Suprapubic skin (tissue), 4 donors: ENCODE data around the gene RELCH. TPM values are rescaled to one million over a fixed set of nuclear protein-coding genes. Genes with fewer than 3 reads are reported as not detected.
A peak's percentile ranks its signal among the peaks of the same experiment; 100 is the strongest.

Experiments
- DNase-seq, 2 donors: peaks; one replicate each; pipeline ENCODE4 v3.0.0-alpha.2; 2019; ENCODE audit warnings: low spot score in 2 of 2
- H3K27ac ChIP-seq: fragments of 200-600 bp; sonication (generic); one replicate; pipeline ENCODE4 v1.5.1; 2019
- H3K27me3 ChIP-seq: fragments of 200-600 bp; sonication (generic); one replicate; pipeline ENCODE4 v1.5.1; 2019
- H3K36me3 ChIP-seq: fragments of 200-600 bp; sonication (generic); one replicate; pipeline ENCODE4 v1.5.1; 2019
- H3K4me1 ChIP-seq: fragments of 200-600 bp; sonication (generic); one replicate; pipeline ENCODE4 v1.5.1; 2019
- H3K4me3 ChIP-seq: fragments of 200-600 bp; sonication (generic); one replicate; pipeline ENCODE4 v1.5.1; 2019; ENCODE audit warnings: mild to moderate bottlenecking
- H3K9me3 ChIP-seq: fragments of 200-600 bp; sonication (generic); one replicate; pipeline ENCODE4 v1.5.1; 2019
- CTCF ChIP-seq, 2 donors: fragments of 200-600 bp in 1 of 2; fragments of 450-650 bp in 1 of 2; sonication (generic) in 1 of 2; IDR thresholded peaks; one replicate each; pipeline ENCODE4 v1.5.1; 2016 to 2019; ENCODE audit warnings: antibody characterized with exemption in 2 of 2, mild to moderate bottlenecking in 1 of 2, moderate library complexity in 1 of 2
- EP300 ChIP-seq: sonication (generic); formaldehyde crosslinking; IDR thresholded peaks from one replicate; pipeline ENCODE4 v1.6.1; 2017; ENCODE audit warnings: antibody characterized with exemption
- POLR2A ChIP-seq, 2 donors: fragments of 450-650 bp; IDR thresholded peaks; one replicate each; pipeline ENCODE4 v1.6.1; 2017; ENCODE audit warnings: antibody characterized with exemption in 2 of 2, mild to moderate bottlenecking in 2 of 2, moderate library complexity in 2 of 2
- POLR2AphosphoS5 ChIP-seq, 3 donors: sonication (generic); formaldehyde crosslinking; IDR thresholded peaks; one replicate each; pipeline ENCODE4 v1.6.1; 2017; ENCODE audit warnings: antibody characterized with exemption in 3 of 3
- WGBS: methylation state at CpG from one replicate; pipeline ENCODE4 v1.1.5; 2018; 5-methylcytosine and 5-hydroxymethylcytosine counted together
- total RNA-seq, 4 donors: library from RNA; depleted of rRNA; stranded (reverse); fragments of >200 nt; gene quantifications; one replicate each; pipeline ENCODE4 v1.1.0, GENCODE V29; 2016

The RELCH gene
- total RNA-seq, 4 donors from 2014 or later: 54.2 to 108 (median 61.9) TPM

GRCh38 chr18:62182220-62182619 lies 4.8 kb upstream of the RELCH start:
- Histone ChIP-seq H3K27ac (no peak overlapping the region), H3K36me3 (no peaks in the 10 kb centered on the region), H3K4me3 (no peak overlapping the region), H3K9me3 (no peaks in the 10 kb centered on the region), H3K27me3 (no peaks in the 10 kb centered on the region), H3K4me1 (peaks cover 21% of the 10 kb centered on the region)
- WGBS: 80% methylated on average over 3 of the region's 3 CpGs
- no peak for DNase-seq
- TF ChIP-seq POLR2AphosphoS5 (IDR thresholded peaks at IDR 0.05) (no peak), POLR2A (IDR thresholded peaks at IDR 0.05) (no peak), EP300 (no peak), CTCF (IDR thresholded peaks at IDR 0.05) (no peak)

- Histone ChIP-seq H3K27me3 (no peaks in the 10 kb centered on the region), H3K27ac (no peak overlapping the region), H3K9me3 (no peaks in the 10 kb centered on the region), H3K4me3 (no peak overlapping the region), H3K36me3 (no peaks in the 10 kb centered on the region), H3K4me1 (peaks cover 28% of the 10 kb centered on the region)
- no peak for DNase-seq
- 6% methylated on average over 2 of the region's 2 CpGs for WGBS
- TF ChIP-seq EP300 (no peak), CTCF (IDR thresholded peaks at IDR 0.05) (peak; percentile 92 to 97)
Observed at GRCh38 chr18:62183578-62184195, 3.4 kb upstream of the RELCH start.

- Histone ChIP-seq H3K27ac (peak overlapping the region; percentile 83), H3K4me3 (peak overlapping the region; percentile 60), H3K9me3 (no peaks in the 10 kb centered on the region), H3K4me1 (peaks cover 52% of the 10 kb centered on the region), H3K36me3 (no peaks in the 10 kb centered on the region), H3K27me3 (no peaks in the 10 kb centered on the region)
- 0% methylated on average over 12 of the region's 12 CpGs for WGBS
- no peak for TF ChIP-seq POLR2AphosphoS5 (IDR thresholded peaks at IDR 0.05)
- TF ChIP-seq POLR2A (IDR thresholded peaks at IDR 0.05): no peak
- no peak for TF ChIP-seq CTCF (IDR thresholded peaks at IDR 0.05)
- no peak for TF ChIP-seq EP300
- peak in 1 of 2 donors; percentile 63 for DNase-seq
Observed at GRCh38 chr18:62186499-62186773, 619 bp upstream of the RELCH start.

- WGBS: under 1% methylated on average over 46 of the region's 54 CpGs
- peak in 1 of 2 donors; percentile 67 for DNase-seq
- peak overlapping the region; percentile 60 for H3K4me3 ChIP-seq
- H3K4me1 ChIP-seq: peaks cover 52% of the 10 kb centered on the region
- peak overlapping the region; percentile 83 for H3K27ac ChIP-seq
- no peaks in the 10 kb centered on the region for H3K27me3 ChIP-seq
- H3K36me3 ChIP-seq: no peaks in the 10 kb centered on the region
- no peak for TF ChIP-seq EP300
- peak in 1 of 3 donors; percentile 1 for TF ChIP-seq POLR2AphosphoS5 (IDR thresholded peaks at IDR 0.05)
- H3K9me3 ChIP-seq: no peaks in the 10 kb centered on the region
Observed at GRCh38 chr18:62187543-62188510, 772 bp downstream of the RELCH start.

GRCh38 chr18:62189208-62189607 lies 2.2 kb downstream of the RELCH start:
- H3K27me3 ChIP-seq: no peaks in the 10 kb centered on the region
- TF ChIP-seq CTCF (IDR thresholded peaks at IDR 0.05): no peak
- TF ChIP-seq POLR2A (IDR thresholded peaks at IDR 0.05): no peak
- no peak for TF ChIP-seq POLR2AphosphoS5 (IDR thresholded peaks at IDR 0.05)
- TF ChIP-seq EP300: no peak
- peak overlapping the region; percentile 60 for H3K4me3 ChIP-seq
- no peak overlapping the region for H3K27ac ChIP-seq
- H3K36me3 ChIP-seq: no peaks in the 10 kb centered on the region
- peaks cover 54% of the 10 kb centered on the region for H3K4me1 ChIP-seq
- no peaks in the 10 kb centered on the region for H3K9me3 ChIP-seq
- DNase-seq: no peak
- 31% methylated on average over 2 of the region's 2 CpGs for WGBS
